Activated CD4-positive, alpha-beta T cell treated with anti-CD3 and anti-CD28 coated beads, Interleukin-2, amount 10 ng/mL, durations not matched to agents 24 days and 14 days (primary cell): ENCODE measurements around the gene NIPSNAP2. TPM values are rescaled to one million over a fixed set of nuclear protein-coding genes. Genes with fewer than 3 reads are reported as not detected.
"Not testable (repeated sequence)": the region's sequence is repeated elsewhere in the genome, so short reads cannot be mapped to it uniquely, and the experiment has no call there.

Experiments used
- DNase-seq: peaks from one replicate; pipeline ENCODE4 v3.0.0; 2022
- H3K27ac Mint-ChIP-seq: one replicate; pipeline ENCODE4 v1.8.0; 2022; ENCODE audit warnings: mild to moderate bottlenecking, mixed read lengths
- H3K27me3 Mint-ChIP-seq: one replicate; pipeline ENCODE4 v1.8.0; 2022; ENCODE audit warnings: mixed read lengths
- H3K36me3 Mint-ChIP-seq: one replicate; pipeline ENCODE4 v1.8.0; 2022; ENCODE audit warnings: low read depth, mild to moderate bottlenecking, mixed read lengths
- H3K4me1 Mint-ChIP-seq: one replicate; pipeline ENCODE4 v1.8.0; 2021; ENCODE audit warnings: mixed read lengths
- H3K4me3 Mint-ChIP-seq: one replicate; pipeline ENCODE4 v1.8.0; 2022; ENCODE audit warnings: mild to moderate bottlenecking, moderate library complexity, mixed read lengths
- H3K9me3 Mint-ChIP-seq: one replicate; pipeline ENCODE4 v1.8.0; 2021; ENCODE audit warnings: mixed read lengths
- intact Hi-C: fragments of 100-400 bp; cut with micrococcal nuclease; formaldehyde crosslinking; loops from one replicate; pipeline ENCODE4 v1.15.1; 2023
- total RNA-seq: library from RNA; stranded (reverse); gene quantifications from 2 replicates; pipeline ENCODE4 v1.2.3, GENCODE V29; 2022

The NIPSNAP2 gene
- total RNA-seq, 1 donor from 2014 or later = 52.0 TPM

GRCh38 chr7:56046721-56047445 lies 82.5 kb downstream of the NIPSNAP2 start:
- Mint-ChIP-seq H3K4me1 (peaks cover 11% of the 10 kb centered on the region), H3K27ac (no peak overlapping the region), H3K36me3 (peaks cover 12% of the 10 kb centered on the region), H3K27me3 (no peaks in the 10 kb centered on the region), H3K4me3 (no peak overlapping the region), H3K9me3 (no peaks in the 10 kb centered on the region)
- no peak for DNase-seq
- intact Hi-C loops = no loop called here

- DNase-seq, intact Hi-C loops, H3K4me3 Mint-ChIP-seq, H3K27me3 Mint-ChIP-seq, H3K36me3 Mint-ChIP-seq, H3K9me3 Mint-ChIP-seq, H3K27ac Mint-ChIP-seq: not testable (repeated sequence)
- H3K4me1 Mint-ChIP-seq = peaks cover 11% of the 10 kb centered on the region
These were observed 83.2 kb downstream of the NIPSNAP2 start for GRCh38 chr7:56047446-56048116.

- peaks cover 15% of the 10 kb centered on the region for H3K4me1 Mint-ChIP-seq
- no peak for DNase-seq
- H3K27me3 Mint-ChIP-seq = no peaks in the 10 kb centered on the region
- peaks cover 12% of the 10 kb centered on the region for H3K36me3 Mint-ChIP-seq
- intact Hi-C loops = no loop called here
- H3K27ac Mint-ChIP-seq = no peak overlapping the region
- H3K9me3 Mint-ChIP-seq = no peaks in the 10 kb centered on the region
- H3K4me3 Mint-ChIP-seq = no peak overlapping the region
These were observed 83.9 kb downstream of the NIPSNAP2 start for GRCh38 chr7:56048245-56048644.

GRCh38 chr7:56048763-56049162 lies 84.4 kb downstream of the NIPSNAP2 start:
- H3K4me1 Mint-ChIP-seq = peaks cover 15% of the 10 kb centered on the region
- H3K36me3 Mint-ChIP-seq = peaks cover 16% of the 10 kb centered on the region
- H3K27me3 Mint-ChIP-seq, DNase-seq, intact Hi-C loops, H3K9me3 Mint-ChIP-seq, H3K27ac Mint-ChIP-seq, H3K4me3 Mint-ChIP-seq: not testable (repeated sequence)

Other genes with a start within 250 kb of the NIPSNAP2 start
- gene SEPTIN14, start 101.8 kb upstream of the NIPSNAP2 start, total RNA-seq = not detected in 2 replicates
- 0.85 and 1.5 TPM in 2 replicates for gene ZNF713, start 77.1 kb upstream of the NIPSNAP2 start, total RNA-seq
- gene MRPS17, start 12.7 kb upstream of the NIPSNAP2 start, total RNA-seq = 36.4 and 37.6 TPM in 2 replicates
- 23.8 and 25.8 TPM in 2 replicates for gene PSPH, start 86.9 kb downstream of the NIPSNAP2 start, total RNA-seq
- 339 and 342 TPM in 2 replicates for gene CCT6A, start 87.2 kb downstream of the NIPSNAP2 start, total RNA-seq
- 154 and 161 TPM in 2 replicates for gene SUMF2, start 99.7 kb downstream of the NIPSNAP2 start, total RNA-seq
- 2.8 and 5.0 TPM in 2 replicates for gene PHKG1, start 128.4 kb downstream of the NIPSNAP2 start, total RNA-seq
- gene CHCHD2, start 141.9 kb downstream of the NIPSNAP2 start, total RNA-seq = 627 and 634 TPM in 2 replicates
- not detected in 2 replicates for gene NUPR2, start 151.8 kb downstream of the NIPSNAP2 start, total RNA-seq